H1 (cell line): ENCODE measurements around the gene TM4SF18. TPM values are rescaled to one million over a fixed set of nuclear protein-coding genes. Genes with fewer than 3 reads are reported as not detected.

Source experiments
- CTCF ChIA-PET: fragments of 300-600 bp; sonication (Branson Sonifier 250); formaldehyde crosslinking; loops from one replicate; lab custom pipeline; 2021; ENCODE audit not compliant: partially characterized antibody; lab: Charles Lee
- POLR2A ChIA-PET: fragments of 300-600 bp; sonication (Branson Sonifier 250); formaldehyde crosslinking; loops from one replicate; lab custom pipeline; 2021; ENCODE audit warnings: inconsistent platforms; ENCODE audit not compliant: partially characterized antibody; lab: Charles Lee
- DNase-seq, 2 experiments: peaks; one replicate each; pipeline versions ENCODE4 v3.0.0 to v3.0.0-alpha.2; 2010 to 2022; ENCODE audit warnings: low spot score in 2 of 2, low read depth in 1 of 2, mixed read lengths in 1 of 2
- FAIRE-seq: peaks from 2 replicates; lab custom pipeline; 2011; peaks lifted over from hg19 to GRCh38; lab: Jason Lieb, UNC
- H2AFZ ChIP-seq: 2 replicates; pipeline ENCODE4 v1.8.1; 2012; ENCODE audit warnings: low read length, inconsistent platforms
- H2AK5ac ChIP-seq: 2 replicates; pipeline ENCODE4 v1.6.1; 2013; ENCODE audit warnings: low read depth, low read length
- H2BK120ac ChIP-seq: replicated peaks from 2 replicates; pipeline ENCODE3; 2013; ENCODE audit warnings: low read depth, low read length, inconsistent platforms
- H2BK12ac ChIP-seq: 2 replicates; pipeline ENCODE4 v1.6.1; 2013; ENCODE audit warnings: low read depth, low read length
- H2BK15ac ChIP-seq: 2 replicates; pipeline ENCODE4 v1.6.1; 2013; ENCODE audit warnings: low read length
- H2BK20ac ChIP-seq: 2 replicates; pipeline ENCODE4 v1.6.1; 2013; ENCODE audit warnings: low read length
- H2BK5ac ChIP-seq: 2 replicates; pipeline ENCODE4 v1.6.1; 2013; ENCODE audit warnings: low read depth, low read length
- H3K14ac ChIP-seq: 2 replicates; pipeline ENCODE4 v1.6.1; 2013; ENCODE audit warnings: inconsistent platforms; ENCODE audit not compliant: insufficient read length
- H3K18ac ChIP-seq: 2 replicates; pipeline ENCODE4 v1.6.1; 2013; ENCODE audit warnings: low read length; ENCODE audit errors: extremely low read depth
- H3K23ac ChIP-seq: 2 replicates; pipeline ENCODE4 v1.6.1; 2013; ENCODE audit warnings: inconsistent platforms; ENCODE audit not compliant: insufficient read length
- H3K23me2 ChIP-seq: 2 replicates; pipeline ENCODE4 v1.6.1; 2013; ENCODE audit warnings: low read depth, low read length
- H3K27ac ChIP-seq: 2 replicates; pipeline ENCODE4 v1.6.1; 2011; ENCODE audit warnings: low read depth, low read length, inconsistent platforms
- H3K27me3 ChIP-seq, 4 experiments: replicated peaks in 1 of 4; 1 replicate in 1 of 4; 2 replicates in 3 of 4; pipeline versions ENCODE4 v1.6.1 to v1.8.1; 2011 to 2013; ENCODE audit warnings: low read length in 3 of 4, mild to moderate bottlenecking in 3 of 4, inconsistent platforms in 2 of 4, mixed read lengths in 2 of 4, moderate library complexity in 1 of 4; ENCODE audit not compliant: control insufficient read depth in 3 of 4, insufficient read depth in 3 of 4; ENCODE audit errors: extremely low read depth in 1 of 4
- H3K36me3 ChIP-seq, 4 experiments: 2 replicates each; pipeline versions ENCODE4 v1.6.1 to v1.8.1; 2011 to 2013; ENCODE audit warnings: mild to moderate bottlenecking in 4 of 4, low read length in 3 of 4, moderate library complexity in 2 of 4, control low read depth in 1 of 4, inconsistent platforms in 1 of 4; ENCODE audit not compliant: insufficient read depth in 4 of 4, control insufficient read depth in 2 of 4
- H3K4ac ChIP-seq: replicated peaks from 2 replicates; pipeline ENCODE3; 2013; ENCODE audit warnings: low read length, low read depth, mixed read lengths, inconsistent platforms; ENCODE audit not compliant: insufficient read length
- H3K4me1 ChIP-seq, 4 experiments: replicated peaks in 1 of 4; 1 replicate in 1 of 4; 2 replicates in 3 of 4; pipeline versions ENCODE4 v1.6.1 to v1.8.1; 2011 to 2013; ENCODE audit warnings: low read length in 3 of 4, inconsistent platforms in 2 of 4, mixed read lengths in 1 of 4; ENCODE audit not compliant: insufficient read depth in 4 of 4, control insufficient read depth in 3 of 4
- H3K4me2 ChIP-seq, 2 experiments: 2 replicates each; pipeline versions ENCODE4 v1.6.1 to v1.8.1; 2011 to 2013; ENCODE audit warnings: low read depth in 2 of 2, low read length in 2 of 2, control low read depth in 1 of 2, inconsistent platforms in 1 of 2, mild to moderate bottlenecking in 1 of 2; ENCODE audit not compliant: insufficient read depth in 1 of 2
- H3K4me3 ChIP-seq, 4 experiments: fragments of 200-600, 300-600 bp in 1 of 4; sonication (generic), shearing (Covaris generic), sonication (Bioruptor Twin) in 1 of 4; 2 replicates each; pipeline versions ENCODE4 v1.5.1 to v1.8.1; 2011 to 2016; ENCODE audit warnings: low read length in 4 of 4, low read depth in 3 of 4, control low read depth in 2 of 4, inconsistent platforms in 2 of 4, mild to moderate bottlenecking in 2 of 4, mixed read lengths in 1 of 4, moderate library complexity in 1 of 4; ENCODE audit not compliant: insufficient read depth in 2 of 4; ENCODE audit errors: extremely low read depth in 1 of 4
- H3K56ac ChIP-seq: replicated peaks from 2 replicates; pipeline ENCODE3; 2013; ENCODE audit warnings: low read depth, mild to moderate bottlenecking, mixed read lengths, low read length, inconsistent platforms; ENCODE audit not compliant: insufficient read length
- H3K79me1 ChIP-seq: 2 replicates; pipeline ENCODE4 v1.6.1; 2013; ENCODE audit warnings: low read depth, low read length, control low read depth
- H3K79me2 ChIP-seq, 2 experiments: 2 replicates each; pipeline versions ENCODE4 v1.6.1 to v1.8.1; 2012 to 2013; ENCODE audit warnings: low read length in 2 of 2, mild to moderate bottlenecking in 2 of 2, inconsistent platforms in 1 of 2; ENCODE audit not compliant: insufficient read depth in 2 of 2, control insufficient read depth in 1 of 2
- H3K9ac ChIP-seq, 4 experiments: replicated peaks in 1 of 4; 1 replicate in 1 of 4; 2 replicates in 3 of 4; pipeline versions ENCODE4 v1.6.1 to v1.8.1; 2011 to 2013; ENCODE audit warnings: low read depth in 3 of 4, low read length in 3 of 4, control low read depth in 2 of 4, mild to moderate bottlenecking in 2 of 4, moderate library complexity in 2 of 4, inconsistent platforms in 1 of 4; ENCODE audit errors: extremely low read depth in 1 of 4
- H3K9me3 ChIP-seq, 2 experiments: 2 replicates each; pipeline versions ENCODE4 v1.6.1 to v1.8.1; 2012 to 2013; ENCODE audit warnings: mild to moderate bottlenecking in 2 of 2, moderate library complexity in 2 of 2, control low read depth in 1 of 2, inconsistent platforms in 1 of 2, low read depth in 1 of 2, low read length in 1 of 2, mixed read lengths in 1 of 2; ENCODE audit not compliant: insufficient read depth in 2 of 2
- H4K20me1 ChIP-seq, 2 experiments: replicated peaks in 1 of 2; 2 replicates each; pipeline versions ENCODE3 to v1.8.1; 2011 to 2013; ENCODE audit warnings: inconsistent platforms in 2 of 2, low read length in 2 of 2, mild to moderate bottlenecking in 1 of 2; ENCODE audit not compliant: insufficient read depth in 2 of 2, control insufficient read depth in 1 of 2
- H4K5ac ChIP-seq: 2 replicates; pipeline ENCODE4 v1.6.1; 2013; ENCODE audit warnings: low read length, low read depth, mixed read lengths, inconsistent platforms; ENCODE audit not compliant: insufficient read length
- H4K8ac ChIP-seq: 2 replicates; pipeline ENCODE4 v1.8.0; 2013; ENCODE audit warnings: mild to moderate bottlenecking, moderate library complexity, low read length, inconsistent platforms; ENCODE audit not compliant: insufficient read depth; ENCODE audit errors: extremely low read depth
- H4K91ac ChIP-seq: replicated peaks from 2 replicates; pipeline ENCODE3; 2013; ENCODE audit warnings: low read length, mixed read lengths, inconsistent platforms; ENCODE audit not compliant: insufficient read length
- NANOG ChIP-seq: IDR thresholded peaks from 2 replicates; pipeline ENCODE4 v1.6.1; 2011; ENCODE audit warnings: low read length, low read depth, mild to moderate bottlenecking, inconsistent platforms; ENCODE audit not compliant: insufficient read depth, poor library complexity, severe bottlenecking
- PHF8 ChIP-seq: fragments of 200-600 bp; sonication (generic); conservative IDR thresholded peaks from 2 replicates; pipeline ENCODE4 v1.7.1; 2012; ENCODE audit warnings: low read depth, mild to moderate bottlenecking, inconsistent platforms, low read length, moderate library complexity
- POU5F1 ChIP-seq: IDR thresholded peaks from 2 replicates; pipeline ENCODE4 v1.6.1; 2011; ENCODE audit warnings: low read depth, mild to moderate bottlenecking, low read length, moderate library complexity
- RXRA ChIP-seq: IDR thresholded peaks from 2 replicates; pipeline ENCODE4 v1.6.1; 2011; ENCODE audit warnings: low read depth, mild to moderate bottlenecking, low read length, moderate library complexity; ENCODE audit not compliant: insufficient read depth
- SIRT6 ChIP-seq: IDR thresholded peaks from one replicate; pipeline ENCODE4 v1.7.1; 2012; ENCODE audit warnings: low read length, inconsistent platforms
- SP4 ChIP-seq: IDR thresholded peaks from 2 replicates; pipeline ENCODE4 v1.6.1; 2012; ENCODE audit warnings: low read length, inconsistent platforms
- polyA plus RNA-seq, 7 experiments: library from polyadenylated mRNA; depleted of rRNA in 3 of 7; stranded (reverse) in 5 of 7; unstranded in 2 of 7; fragments of >200 nt in 5 of 7; fragments of 200-250 nt in 2 of 7; gene quantifications; 1 replicate in 5 of 7; 2 replicates in 1 of 7; 4 replicates in 1 of 7; pipeline versions ENCODE4 v1.2.1 to v1.2.3, GENCODE V29; 2011 to 2013; ENCODE audit warnings: missing spikeins in 2 of 7, mixed read lengths in 2 of 7
- total RNA-seq: library from RNA; stranded (reverse); fragmentation: NEBNext Ultra II Directional; extraction: Animal tissue kit (Norgen Biotek cat#: 25700); gene quantifications from 2 replicates; pipeline ENCODE4 v1.2.1, GENCODE V29; 2021

The TM4SF18 gene
- total and polyA plus RNA-seq, 2 of the 8 experiments (the other 6 are each of a cell fraction or from before 2014, with no cell fraction given) = 2.9 to 13.6 TPM

- H4K8ac ChIP-seq = no peak overlapping the region
- no peak overlapping the region for H2BK20ac ChIP-seq
- no peak overlapping the region for H3K4me3 ChIP-seq
- no peaks in the 10 kb centered on the region for H3K79me1 ChIP-seq
- H3K4me1 ChIP-seq = peaks cover 0 to 4% (median 2%) of the 10 kb centered on the region in 4 experiments; a peak in 2 of 7 replicates
- no peaks in the 10 kb centered on the region for H3K9me3 ChIP-seq
- POLR2A ChIA-PET = no interaction called here
- H3K23me2 ChIP-seq = peaks cover 2% of the 10 kb centered on the region; the same call in 1 of the 2 replicates
- H2BK15ac ChIP-seq = no peak overlapping the region
- no peak overlapping the region for H3K23ac ChIP-seq
- no peak overlapping the region for H3K18ac ChIP-seq
- no peak overlapping the region for H2AK5ac ChIP-seq
- no peak overlapping the region for H4K91ac ChIP-seq
- H4K5ac ChIP-seq = no peak overlapping the region
- H3K9ac ChIP-seq = no peak overlapping the region
- no peak overlapping the region for H3K56ac ChIP-seq
- TF ChIP-seq SP4 (no peak), PHF8 (no peak), SIRT6 (no peak), NANOG (no peak), RXRA (no peak), POU5F1 (no peak)
- TF ChIP-seq, all 59 proteins: peak for 0
- H3K27ac ChIP-seq = no peak overlapping the region
- FAIRE-seq (no peak), DNase-seq (no peak)
- H4K20me1 ChIP-seq = no peaks in the 10 kb centered on the region
- CTCF ChIA-PET = no interaction called here
- no peak overlapping the region for H2BK5ac ChIP-seq
- no peak overlapping the region for H3K4ac ChIP-seq
- no peak overlapping the region for H2BK120ac ChIP-seq
- H3K27me3 ChIP-seq = no peaks in the 10 kb centered on the region
- no peak overlapping the region for H3K4me2 ChIP-seq
- no peak overlapping the region for H2BK12ac ChIP-seq
- H3K79me2 ChIP-seq = no peaks in the 10 kb centered on the region
- no peak overlapping the region for H3K14ac ChIP-seq
- H2AFZ ChIP-seq = no peak overlapping the region
- H3K36me3 ChIP-seq = no peaks in the 10 kb centered on the region; a peak in 2 of 8 replicates
These were observed 12.3 kb downstream of the TM4SF18 start for GRCh38 chr3:149321136-149321535.
